HG02588 (cell line): ENCODE measurements around the gene RASL10B.
"Not testable (repeated sequence)": the region's sequence is repeated elsewhere in the genome, so short reads cannot be mapped to it uniquely, and the experiment has no call there.

ENCODE experiments used
- ATAC-seq: cut with Tn5 transposase; IDR thresholded peaks from one replicate; pipeline ENCODE4 v1.9.1; 2021; ENCODE audit warnings: mild to moderate bottlenecking, moderate library complexity; ENCODE audit not compliant: unreplicated experiment

Gene RASL10B

GRCh38 chr17:35740997-35741931, 9.8 kb downstream of the RASL10B start:
- ATAC-seq = no peak

DNA sequence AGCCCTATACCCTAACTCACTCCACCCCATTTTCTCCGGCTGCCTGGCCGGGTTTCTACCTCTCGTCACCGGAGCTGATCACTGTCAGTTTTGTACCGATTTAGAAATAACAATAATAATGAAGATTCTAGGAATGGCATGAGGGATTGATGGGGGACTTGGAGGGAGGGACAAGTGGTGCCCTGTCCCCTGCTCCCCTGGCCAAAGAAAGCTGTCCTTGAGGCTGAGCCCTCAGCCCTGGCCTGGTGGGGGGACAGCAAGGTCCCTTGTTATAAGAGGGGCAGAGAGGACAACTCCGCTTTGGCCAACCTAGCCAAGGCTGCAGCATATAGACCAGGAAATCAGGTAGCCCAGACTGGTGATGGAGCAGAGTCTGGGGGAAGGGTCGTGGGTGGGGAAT, 11.1 kb downstream of the RASL10B start:
- ATAC-seq = no peak

- ATAC-seq = no peak
Measured at GRCh38 chr17:35742896-35743477, 11.5 kb downstream of the RASL10B start.

DNA sequence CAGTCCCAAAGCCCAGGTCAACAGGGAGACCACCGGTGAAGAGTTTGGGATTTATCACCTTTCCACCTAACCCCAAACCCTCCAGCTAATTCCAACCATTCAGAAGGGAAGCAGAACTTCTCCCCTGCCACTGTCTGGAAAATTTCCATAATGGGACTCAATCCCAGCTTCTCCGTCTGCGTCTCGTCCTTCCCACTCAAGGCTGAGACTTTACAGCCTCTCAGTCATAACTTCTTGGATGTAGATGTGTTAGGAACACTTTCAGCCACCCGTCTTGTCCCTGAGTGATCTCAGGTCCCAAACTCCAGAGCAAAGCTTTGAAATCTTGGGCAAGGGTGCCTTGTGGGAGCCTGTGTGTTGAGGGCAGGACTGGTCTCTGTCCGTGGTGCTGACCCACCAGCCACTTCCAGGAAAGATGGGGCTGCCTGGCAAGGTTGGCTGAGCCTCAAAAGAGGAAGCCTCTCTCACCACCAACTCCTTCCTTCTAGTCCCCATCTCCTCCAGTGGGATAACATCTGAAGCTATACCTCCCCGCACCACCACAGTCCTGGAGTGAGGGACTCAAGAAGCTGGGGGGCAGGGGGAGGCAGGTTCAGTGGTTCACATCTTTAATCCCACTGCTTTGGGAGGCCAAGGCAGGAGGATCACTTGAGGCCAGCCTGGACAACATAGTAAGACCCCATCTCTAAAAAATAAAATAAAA, 12.3 kb downstream of the RASL10B start:
- no peak for ATAC-seq

DNA sequence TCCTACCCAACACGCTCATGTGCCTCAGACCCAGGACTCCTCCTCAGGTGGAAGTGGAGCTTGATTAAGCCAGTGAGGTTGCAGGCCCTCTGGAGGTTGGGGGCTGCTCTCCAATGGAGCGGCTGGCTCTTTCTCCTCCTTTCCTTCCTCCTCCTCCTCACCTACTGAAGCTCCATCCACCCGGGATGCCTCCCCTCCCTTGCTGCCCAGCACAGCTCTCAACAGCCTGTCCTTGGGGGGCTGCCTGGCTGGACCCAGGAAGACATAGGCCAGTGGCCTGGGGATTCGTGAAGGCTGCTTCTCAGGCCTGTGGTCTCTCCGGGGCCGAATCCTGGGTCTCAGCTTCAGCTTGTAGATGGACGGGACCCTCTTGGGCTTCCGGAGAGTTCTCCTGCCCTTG, 13.4 kb downstream of the RASL10B start:
- ATAC-seq = no peak

GRCh38 chr17:35745246-35745645, 13.8 kb downstream of the RASL10B start:
- ATAC-seq = no peak

DNA sequence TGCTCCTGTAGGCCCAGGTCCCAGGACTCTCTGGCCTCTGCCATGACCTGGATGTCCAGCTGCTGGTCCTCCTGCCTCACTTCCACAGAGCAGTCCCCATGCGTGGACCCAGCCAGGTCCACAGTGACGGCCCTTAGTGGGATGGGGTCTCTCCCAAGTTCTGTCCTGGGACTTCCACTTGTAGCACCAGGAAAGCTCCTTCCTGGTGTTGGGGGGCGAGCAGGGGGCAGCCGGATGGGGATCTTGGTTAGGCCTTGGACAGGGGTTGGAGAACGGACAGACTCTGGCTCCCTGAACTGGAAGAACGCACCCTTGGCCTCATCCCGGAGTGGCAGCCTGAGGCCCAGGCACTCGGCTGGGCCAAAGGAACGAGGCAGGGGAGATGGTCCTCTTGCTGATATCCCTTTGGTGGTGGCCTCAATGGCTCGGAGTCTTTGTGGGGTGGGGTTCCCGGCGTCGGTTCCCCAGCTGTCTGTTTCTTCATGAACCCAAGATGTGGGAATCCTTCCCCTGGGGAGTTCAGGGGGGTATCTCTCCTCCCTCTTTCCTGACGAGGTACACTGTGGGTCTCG, 14.4 kb downstream of the RASL10B start:
- ATAC-seq = no peak

GRCh38 chr17:35747540-35748017, 16.1 kb downstream of the RASL10B start:
- ATAC-seq = no peak

DNA sequence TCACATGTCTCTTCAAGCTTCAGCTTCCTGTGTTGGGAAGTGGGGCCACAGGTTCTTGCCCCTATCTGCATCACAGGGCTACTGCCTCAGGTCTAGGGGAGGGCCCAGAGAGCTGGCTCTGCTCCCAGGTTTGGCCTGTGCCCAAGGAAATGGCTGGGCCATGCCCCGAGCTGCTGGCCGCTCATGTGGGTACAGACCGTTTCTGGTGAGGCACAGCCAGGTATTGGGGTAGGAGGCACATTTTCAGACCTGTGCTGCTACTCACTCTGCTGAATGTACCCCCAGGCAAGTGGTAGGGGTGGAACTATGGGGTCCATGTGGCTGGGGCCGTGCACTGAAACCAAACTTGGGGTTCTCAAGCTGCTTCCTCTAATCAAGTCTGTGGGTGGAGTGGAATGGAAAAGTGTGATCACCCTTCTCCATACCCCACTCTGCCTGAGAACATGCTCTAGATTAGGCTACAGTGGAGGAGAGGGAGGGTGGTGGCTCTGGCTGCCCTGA, 17.0 kb downstream of the RASL10B start:
- no peak for ATAC-seq

- no peak for ATAC-seq
Measured at GRCh38 chr17:35748979-35749378, 17.5 kb downstream of the RASL10B start.

- no peak for ATAC-seq
Measured at GRCh38 chr17:35749560-35750412, 18.3 kb downstream of the RASL10B start.

DNA sequence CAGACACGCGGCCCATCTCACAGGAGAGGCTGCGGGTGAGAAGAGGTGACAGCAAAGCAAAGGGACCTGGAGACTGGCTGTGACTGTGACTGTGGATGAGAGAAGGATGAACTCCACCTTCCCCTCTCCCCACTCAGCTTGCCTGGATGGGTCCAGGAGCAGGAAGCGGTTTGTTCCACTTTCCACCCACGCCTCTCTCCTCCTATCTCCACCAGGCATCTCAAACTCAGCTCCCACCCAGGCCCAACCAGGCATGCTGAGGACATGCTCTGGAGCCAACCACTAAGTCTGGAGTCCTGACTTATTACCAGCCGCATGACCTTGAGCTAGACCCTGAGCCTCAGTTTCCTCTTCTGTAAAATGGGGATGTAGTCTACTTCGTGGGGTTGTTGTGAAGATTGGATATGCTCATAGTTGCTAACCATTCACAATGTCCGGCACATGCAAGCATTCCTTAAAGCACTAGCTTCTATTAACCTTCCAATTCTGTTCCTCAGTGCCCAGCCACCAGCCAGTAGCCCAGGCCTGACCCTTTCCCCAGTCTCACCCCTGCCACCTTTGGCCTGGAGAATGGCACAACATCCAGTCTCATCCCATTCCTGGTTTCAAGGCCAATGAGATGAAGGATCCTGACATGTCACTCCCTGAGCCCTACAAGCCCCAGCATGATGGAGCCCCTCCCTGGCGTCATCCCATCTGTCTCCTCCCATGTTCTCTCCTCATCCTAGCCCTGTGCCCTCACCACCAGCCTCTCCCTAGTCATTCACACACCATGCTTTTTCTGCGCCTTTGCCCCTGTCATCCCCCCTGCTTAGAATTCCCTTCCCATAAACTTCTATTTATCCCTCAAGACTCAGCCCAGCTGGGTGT, 19.3 kb downstream of the RASL10B start:
- ATAC-seq = no peak

- not testable (repeated sequence) for ATAC-seq
Measured at GRCh38 chr17:35751541-35751940, 20.1 kb downstream of the RASL10B start.

DNA sequence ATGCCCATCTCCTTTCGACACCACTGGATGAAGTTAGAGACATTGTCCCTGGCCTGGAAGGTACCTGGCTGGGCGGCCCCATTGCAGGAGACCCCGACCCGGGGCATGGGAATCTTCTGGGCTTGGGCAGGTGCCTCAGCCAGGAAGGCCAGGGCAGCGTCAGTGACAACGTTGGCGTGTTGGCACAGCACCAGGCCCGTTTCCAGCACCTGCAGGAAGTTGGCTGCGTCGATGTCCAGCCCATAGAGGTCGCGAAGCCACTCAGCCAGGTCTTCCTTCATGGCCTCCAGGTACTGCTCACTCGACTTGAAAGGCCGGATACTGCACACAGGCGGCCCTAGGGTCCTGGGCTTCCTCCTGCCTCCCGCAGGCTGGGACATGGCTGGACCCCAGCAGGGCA, 21.0 kb downstream of the RASL10B start:
- ATAC-seq = no peak

- ATAC-seq = no peak
Measured at GRCh38 chr17:35752945-35753764, 21.7 kb downstream of the RASL10B start, which contains the start of gene GAS2L2. TSS of gene GAS2L2 (minus strand) at chr17:35753239. CDS start at chr17:35752850, 389 bp downstream.

DNA sequence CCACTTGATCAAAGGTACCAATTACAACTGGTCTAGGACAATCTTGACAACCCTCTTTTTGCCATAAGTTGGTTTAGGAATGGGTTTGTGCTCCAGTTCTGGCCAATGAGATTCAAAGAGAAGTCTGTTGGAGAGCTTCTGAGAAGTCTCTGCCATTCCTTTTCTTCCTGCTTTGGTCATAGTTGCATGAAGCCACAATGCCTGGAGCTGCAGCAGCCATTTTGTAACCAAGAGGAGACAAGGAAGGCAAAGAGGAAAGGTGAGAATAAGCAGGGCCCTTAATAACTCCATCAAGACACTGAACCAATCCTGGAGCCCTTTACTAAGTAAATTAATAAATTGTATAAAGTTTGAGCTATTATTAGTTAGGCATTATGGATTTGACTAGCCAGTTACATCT, 25.8 kb downstream of the RASL10B start:
- ATAC-seq = no peak

- ATAC-seq = no peak
Measured at GRCh38 chr17:35760587-35760986, 29.1 kb downstream of the RASL10B start, which contains the start of gene C17orf50. TSS of gene C17orf50 (plus strand) at chr17:35760887. CDS start at chr17:35760942, 55 bp downstream.

DNA sequence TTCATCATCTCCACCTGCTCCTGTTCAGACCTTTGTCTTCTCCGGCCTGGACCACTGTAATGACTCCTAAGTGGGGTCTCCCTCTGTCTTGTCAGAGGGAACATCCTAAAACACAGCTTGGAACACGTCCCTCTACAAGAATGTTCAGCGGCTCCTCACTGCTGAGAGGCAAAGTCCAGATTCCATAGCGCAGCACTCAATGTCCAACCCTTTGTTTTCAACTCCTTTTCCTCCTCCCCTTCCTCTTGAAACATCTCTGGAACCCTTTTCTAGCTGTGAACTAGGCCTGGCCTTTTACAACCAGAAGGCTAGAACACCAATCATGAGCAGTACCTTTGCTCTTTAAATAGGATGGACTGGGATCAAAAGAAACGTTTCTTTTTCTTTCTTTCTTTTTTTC, 30.2 kb downstream of the RASL10B start:
- ATAC-seq = no peak
